ENCODE results near the gene HAUS3. TPM values are rescaled to one million over a fixed set of nuclear protein-coding genes. Genes with fewer than 3 reads are reported as not detected.

The HAUS3 gene
- total and polyA plus RNA-seq, 8 donors, result 5.5 to 37.4 (median 8.9) TPM

GRCh38 chr4:2194496-2194895, 47.4 kb downstream of the HAUS3 start:
- Histone ChIP-seq H3K4me3 (no peak overlapping the region), H3K9me3 (no peaks in the 10 kb centered on the region), H3K27me3 (no peaks in the 10 kb centered on the region), H3K27ac (no peak overlapping the region), H3K4me1 (no peaks in the 10 kb centered on the region), H3K36me3 (peaks cover 4 to 20% (median 17%) of the 10 kb centered on the region in 4 donors)
- TF ChIP-seq CTCF (IDR thresholded peaks at IDR 0.05), result no peak
- TF ChIP-seq EP300 (IDR thresholded peaks at IDR 0.05), result no peak
- TF ChIP-seq POLR2AphosphoS5 (IDR thresholded peaks at IDR 0.05), result no peak
- no peak for TF ChIP-seq POLR2A (IDR thresholded peaks at IDR 0.05)
- WGBS, 5 donors, result 40 to 64% (median 58%) methylated on average over 4 of the region's 4 CpGs
- intact Hi-C loops (cut with DNase I; ENCODE audit: low total_unique reads), result no loop called here
- peak in 1 of 2 donors; percentile 30 for DNase-seq

DNA sequence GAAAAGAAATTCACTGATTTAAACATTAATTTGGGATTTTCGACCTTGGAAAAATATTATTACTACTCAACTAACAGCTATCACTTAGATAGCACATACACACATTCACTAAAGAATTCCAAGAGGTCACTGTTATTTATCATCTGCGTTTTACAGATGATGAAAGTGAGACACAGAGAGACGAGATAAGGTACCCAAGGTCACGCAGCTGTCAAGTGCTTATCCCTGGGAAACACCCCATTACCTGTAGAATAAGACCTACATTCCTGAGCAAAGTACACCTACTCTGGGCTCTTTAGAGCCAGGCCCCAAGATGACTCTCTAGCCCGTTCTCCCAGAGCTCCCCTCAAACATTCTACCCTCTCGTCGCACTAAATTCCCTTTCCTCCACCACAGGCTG, 48.6 kb downstream of the HAUS3 start:
- intact Hi-C loops (cut with DNase I; ENCODE audit: low total_unique reads), result no loop called here
- 73 to 80% (median 77%) methylated on average over 7 of the region's 7 CpGs for WGBS, 5 donors
- H3K36me3 ChIP-seq, result peaks cover 4 to 17% (median 17%) of the 10 kb centered on the region in 4 donors
- H3K27me3 ChIP-seq, result no peaks in the 10 kb centered on the region
- no peak overlapping the region for H3K27ac ChIP-seq
- no peak for DNase-seq
- TF ChIP-seq POLR2A (IDR thresholded peaks at IDR 0.05), result no peak
- TF ChIP-seq CTCF (IDR thresholded peaks at IDR 0.05), result no peak
- no peak overlapping the region for H3K4me3 ChIP-seq
- no peaks in the 10 kb centered on the region for H3K9me3 ChIP-seq
- H3K4me1 ChIP-seq, result no peaks in the 10 kb centered on the region

DNA sequence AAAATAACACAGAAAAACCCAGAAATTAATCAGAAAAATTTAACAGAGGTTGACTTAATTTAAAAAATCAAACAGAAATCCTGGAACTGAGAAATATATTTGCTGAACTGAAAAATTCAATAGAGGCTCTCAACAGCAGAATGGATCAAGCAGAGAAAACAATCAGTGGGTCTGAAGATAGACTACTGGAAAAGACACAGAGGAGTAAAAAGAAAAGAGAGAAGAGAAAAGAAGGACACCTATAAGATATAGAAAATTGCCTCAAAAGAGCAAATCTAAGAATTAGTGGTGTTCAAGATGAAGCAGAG, 55.1 kb downstream of the HAUS3 start:
- H3K36me3 ChIP-seq, result peaks cover 0 to 6% (median 0%) of the 10 kb centered on the region in 4 donors
- no peak overlapping the region for H3K27ac ChIP-seq
- no peak for DNase-seq
- H3K4me1 ChIP-seq, result no peaks in the 10 kb centered on the region
- intact Hi-C loops (cut with DNase I; ENCODE audit: low total_unique reads), result no loop called here
- TF ChIP-seq POLR2A (IDR thresholded peaks at IDR 0.05) (no peak), POLR2AphosphoS5 (IDR thresholded peaks at IDR 0.05) (no peak), CTCF (IDR thresholded peaks at IDR 0.05) (no peak), EP300 (IDR thresholded peaks at IDR 0.05) (no peak)
- H3K9me3 ChIP-seq, result peaks cover 0 to 3% (median 0%) of the 10 kb centered on the region in 4 donors
- H3K4me3 ChIP-seq, result no peak overlapping the region
- no peaks in the 10 kb centered on the region for H3K27me3 ChIP-seq

DNA sequence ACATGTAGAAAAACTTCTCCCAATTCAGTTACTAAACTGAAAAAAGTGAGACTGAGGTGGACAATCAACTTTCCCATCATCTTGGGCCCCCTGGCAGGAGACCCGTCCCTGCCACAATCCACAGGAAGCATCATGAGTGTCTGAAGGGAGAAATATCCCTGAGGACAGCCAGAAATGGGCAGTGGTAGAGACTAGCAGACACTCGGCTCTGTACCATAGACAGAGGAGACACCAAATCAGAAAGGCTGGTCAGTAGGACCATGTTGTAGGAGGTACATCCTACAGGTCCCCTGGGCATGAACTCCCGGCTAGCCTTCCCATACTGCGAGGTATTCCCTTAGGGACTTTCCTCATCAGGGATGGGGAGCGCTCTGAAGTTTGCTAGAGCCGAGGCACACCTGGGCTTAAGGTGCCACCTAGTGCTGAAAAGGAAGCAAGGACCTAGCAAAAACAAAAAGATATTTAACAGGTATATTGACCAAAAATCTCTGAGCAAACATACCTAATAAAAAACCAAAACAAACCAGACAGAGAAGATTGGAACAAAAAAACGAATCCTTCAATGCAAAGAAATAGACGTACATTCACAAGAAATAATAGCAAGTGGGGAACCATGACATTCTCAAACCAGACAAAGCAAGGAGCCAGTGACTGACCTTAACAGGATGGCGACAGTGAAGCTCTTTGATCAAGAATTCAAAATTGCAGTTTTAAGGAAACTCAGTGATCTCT, 55.6 kb downstream of the HAUS3 start:
- peak in 3 of 7 experiments; percentile 5 to 61 (median 23) for TF ChIP-seq CTCF (IDR thresholded peaks at IDR 0.05)
- no peak for TF ChIP-seq EP300 (IDR thresholded peaks at IDR 0.05)
- Histone ChIP-seq H3K9me3 (peaks cover 0 to 3% (median 0%) of the 10 kb centered on the region in 4 donors), H3K27me3 (no peaks in the 10 kb centered on the region), H3K27ac (no peak overlapping the region), H3K4me1 (no peaks in the 10 kb centered on the region), H3K4me3 (no peak overlapping the region), H3K36me3 (peaks cover 0 to 6% (median 0%) of the 10 kb centered on the region in 4 donors)
- peak; percentile 57 to 70 for DNase-seq
- WGBS, 5 donors, result 29 to 50% (median 43%) methylated on average over 9 of the region's 9 CpGs
- intact Hi-C loops (cut with DNase I; ENCODE audit: low total_unique reads), result no loop called here
